Activated CD4-positive, alpha-beta T cell treated with anti-CD3 and anti-CD28 coated beads, Interleukin-2, amount 10 ng/mL, durations not matched to agents 7 days and 5 days (primary cell): Measurements from ENCODE around the gene PSMB9. TPM values are rescaled to one million over a fixed set of nuclear protein-coding genes. Genes with fewer than 3 reads are reported as not detected.

ENCODE experiments used
- CTCF ChIA-PET: fragments of 350-600 bp; sonication (Branson Sonifier 250); formaldehyde crosslinking; loops from one replicate; lab custom pipeline; 2021; ENCODE audit warnings: antibody characterized with exemption; lab: Charles Lee
- POLR2A ChIA-PET: fragments of 350-600 bp; sonication (Branson Sonifier 250); formaldehyde crosslinking; loops from one replicate; lab custom pipeline; 2021; ENCODE audit warnings: antibody characterized with exemption; lab: Charles Lee
- DNase-seq: peaks from one replicate; pipeline ENCODE4 v3.0.0-alpha.2; 2020
- H3K27ac Mint-ChIP-seq: one replicate; pipeline ENCODE4 v1.8.0; 2021; ENCODE audit warnings: mild to moderate bottlenecking, moderate library complexity, mixed read lengths
- H3K27me3 Mint-ChIP-seq: one replicate; pipeline ENCODE4 v1.8.0; 2021; ENCODE audit warnings: mixed read lengths
- H3K36me3 Mint-ChIP-seq: one replicate; pipeline ENCODE4 v1.8.0; 2021; ENCODE audit warnings: low read depth, mixed read lengths
- H3K4me1 Mint-ChIP-seq: one replicate; pipeline ENCODE4 v1.8.0; 2021; ENCODE audit warnings: mixed read lengths
- H3K4me3 Mint-ChIP-seq: one replicate; pipeline ENCODE4 v1.8.0; 2021; ENCODE audit warnings: mild to moderate bottlenecking, moderate library complexity, mixed read lengths
- H3K9me3 Mint-ChIP-seq: one replicate; pipeline ENCODE4 v1.8.0; 2021; ENCODE audit warnings: mixed read lengths
- total RNA-seq, 2 experiments: library from RNA; stranded (reverse); gene quantifications; one replicate each; pipeline ENCODE4 v1.2.3, GENCODE V29; 2021

PSMB9 gene
- total RNA-seq, 2 experiments from 2014 or later = 329 to 391 TPM

GRCh38 chr6:32829495-32829894 lies 24.5 kb upstream of the PSMB9 start:
- CTCF ChIA-PET = interaction anchor here (2.6 to 4.8 kb wide), 2 partner anchors 9 to 39 kb away, joined by 11 to 39 read pairs; partner anchors contain the start of gene TAP2
- Mint-ChIP-seq H3K4me3 (no peak overlapping the region), H3K27ac (no peak overlapping the region), H3K27me3 (no peaks in the 10 kb centered on the region), H3K36me3 (peaks cover 71% of the 10 kb centered on the region), H3K4me1 (peaks cover 60% of the 10 kb centered on the region), H3K9me3 (no peaks in the 10 kb centered on the region)
- POLR2A ChIA-PET = interaction anchor here (0.5 kb wide), 1 partner anchor 103 kb away, joined by 4 read pairs; no protein-coding TSS in a partner anchor
- no peak for DNase-seq

DNA sequence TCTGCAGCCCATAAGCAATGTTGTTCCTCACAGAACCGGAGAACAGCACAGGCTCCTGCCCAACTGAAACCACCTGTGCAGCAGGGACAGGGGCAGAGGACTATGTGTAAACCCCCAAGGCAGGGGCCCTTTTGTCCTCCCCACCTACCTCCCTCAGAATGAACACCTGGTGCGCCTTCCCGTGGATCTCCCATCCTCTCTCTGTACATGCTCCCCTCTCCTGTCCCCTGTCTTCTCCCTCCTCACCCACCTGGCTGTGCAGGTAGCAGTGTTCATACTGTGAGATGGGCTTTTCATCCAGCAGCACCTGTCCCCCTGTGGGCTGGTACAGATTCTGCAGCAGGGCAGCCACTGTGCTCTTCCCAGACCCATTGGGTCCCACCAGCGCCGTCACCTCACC lies 24.0 kb upstream of the PSMB9 start:
- ChIA-PET POLR2A (no interaction called here), CTCF (interaction anchor here (4.8 kb wide), 1 partner anchor 9 kb away, joined by 39 read pairs; the partner anchor contains the start of gene TAP2)
- no peak overlapping the region for H3K4me3 Mint-ChIP-seq
- no peaks in the 10 kb centered on the region for H3K27me3 Mint-ChIP-seq
- peak overlapping the region; percentile 2 for H3K27ac Mint-ChIP-seq
- DNase-seq = no peak
- H3K36me3 Mint-ChIP-seq = peaks cover 76% of the 10 kb centered on the region
- peaks cover 65% of the 10 kb centered on the region for H3K4me1 Mint-ChIP-seq
- no peaks in the 10 kb centered on the region for H3K9me3 Mint-ChIP-seq

DNA sequence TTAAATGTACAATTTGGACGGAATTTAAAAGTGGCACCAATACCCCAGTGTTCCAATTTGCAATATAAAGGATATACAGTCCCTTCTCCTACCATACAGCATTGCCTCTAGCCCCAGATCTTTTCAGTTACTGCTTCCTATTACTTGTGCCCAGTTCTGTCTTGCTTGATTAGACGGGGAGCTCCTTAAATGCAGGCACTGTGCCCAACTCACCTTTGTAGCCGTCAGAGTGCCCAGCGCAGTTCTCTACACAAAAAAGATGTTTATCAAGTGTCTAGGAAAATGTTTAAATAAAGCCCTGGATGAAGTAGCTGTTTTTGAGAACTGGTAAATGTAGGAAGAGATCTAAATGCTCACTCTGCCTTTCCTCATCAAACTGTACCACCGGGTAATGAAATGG lies 23.1 kb upstream of the PSMB9 start:
- DNase-seq = no peak
- Mint-ChIP-seq H3K4me1 (peaks cover 74% of the 10 kb centered on the region), H3K27ac (peak overlapping the region; percentile 21), H3K36me3 (peaks cover 84% of the 10 kb centered on the region), H3K4me3 (no peak overlapping the region), H3K27me3 (no peaks in the 10 kb centered on the region), H3K9me3 (no peaks in the 10 kb centered on the region)
- ChIA-PET POLR2A (no interaction called here), CTCF (no interaction called here)

DNA sequence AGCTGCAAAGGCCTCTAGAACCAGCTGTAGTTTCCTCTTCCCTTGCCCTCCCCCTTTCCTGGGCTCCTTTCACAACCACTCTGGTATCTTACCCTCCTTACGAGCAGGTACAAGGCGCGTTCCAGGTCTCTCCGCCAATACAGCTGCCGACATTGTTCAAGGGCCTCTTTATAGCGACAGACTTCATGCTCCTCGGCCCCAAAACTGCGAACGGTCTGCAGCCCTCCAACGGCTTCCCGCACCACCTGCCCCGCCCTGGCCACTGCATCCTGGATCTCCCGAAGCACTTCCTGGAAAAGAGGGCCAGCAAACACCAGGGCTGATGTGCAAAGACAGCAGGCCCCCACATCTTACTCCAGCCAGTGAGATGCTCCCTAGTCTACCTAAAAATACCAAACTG lies 21.5 kb upstream of the PSMB9 start:
- H3K4me1 Mint-ChIP-seq = peaks cover 80% of the 10 kb centered on the region
- CTCF ChIA-PET = interaction anchor here (1.1 kb wide), 1 partner anchor 37 kb away, joined by 3 read pairs; no protein-coding TSS in a partner anchor
- no peak for DNase-seq
- no peaks in the 10 kb centered on the region for H3K27me3 Mint-ChIP-seq
- POLR2A ChIA-PET = no interaction called here
- no peaks in the 10 kb centered on the region for H3K9me3 Mint-ChIP-seq
- H3K4me3 Mint-ChIP-seq = no peak overlapping the region
- peaks cover 96% of the 10 kb centered on the region for H3K36me3 Mint-ChIP-seq
- no peak overlapping the region for H3K27ac Mint-ChIP-seq

- Mint-ChIP-seq H3K4me1 (peaks cover 74% of the 10 kb centered on the region), H3K27me3 (no peaks in the 10 kb centered on the region), H3K27ac (no peak overlapping the region), H3K4me3 (no peak overlapping the region), H3K9me3 (no peaks in the 10 kb centered on the region), H3K36me3 (peaks cover 88% of the 10 kb centered on the region)
- ChIA-PET POLR2A (interaction anchor here (0.7 kb wide), 1 partner anchor 21 kb away, joined by 3 read pairs; the partner anchor contains the start of gene PSMB9), CTCF (interaction anchor here (2.0 kb wide), 1 partner anchor 35 kb away, joined by 5 read pairs; no protein-coding TSS in a partner anchor)
- no peak for DNase-seq
Measured at GRCh38 chr6:32833664-32834063, 20.3 kb upstream of the PSMB9 start.

DNA sequence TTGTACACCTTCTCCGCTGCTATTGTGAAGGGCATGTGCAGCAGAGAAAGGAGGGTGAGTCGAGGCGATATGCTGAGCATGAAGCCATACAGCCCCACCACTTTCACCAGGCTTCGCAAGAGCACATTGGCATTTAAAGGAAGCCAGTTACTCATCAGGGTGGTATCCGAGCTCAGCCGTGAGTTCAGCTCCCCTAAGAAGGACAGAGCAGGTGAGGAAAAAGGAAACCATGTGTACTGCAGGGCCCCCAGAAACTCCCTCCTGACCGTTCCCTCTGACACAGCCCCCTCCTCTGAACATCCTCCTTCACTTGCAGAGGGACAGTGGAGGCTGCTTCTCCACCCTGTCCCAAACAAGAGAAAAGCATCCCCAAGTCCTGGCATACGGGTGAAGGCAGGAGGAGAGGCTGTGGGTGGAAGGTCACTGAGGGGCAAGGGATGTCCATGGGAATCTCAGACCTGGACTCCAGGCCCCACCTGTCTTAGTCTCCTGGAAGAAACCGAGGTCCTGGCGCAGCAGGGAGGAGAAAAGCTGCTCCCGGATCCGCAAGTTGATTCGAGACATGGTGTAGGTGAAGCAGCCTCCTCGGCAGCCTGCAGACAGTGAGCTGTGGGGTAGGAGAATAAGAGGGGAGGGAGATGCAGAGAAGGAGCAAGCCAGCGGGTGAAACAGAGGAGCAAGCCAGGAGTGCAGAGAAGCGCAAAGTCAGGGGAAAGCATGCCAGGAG lies 18.7 kb upstream of the PSMB9 start:
- no peaks in the 10 kb centered on the region for H3K9me3 Mint-ChIP-seq
- ChIA-PET CTCF (interaction anchor here (0.8 to 2.0 kb wide), 5 partner anchors 16 to 118 kb away, joined by 4 to 5 read pairs (median 4); partner anchors contain the start of gene HLA-DMA), POLR2A (interaction anchor here (1.5 kb wide), 1 partner anchor 137 kb away, joined by 4 read pairs; no protein-coding TSS in a partner anchor)
- H3K4me3 Mint-ChIP-seq = peak overlapping the region; percentile 89
- DNase-seq = peak; percentile 4
- peaks cover 77% of the 10 kb centered on the region for H3K36me3 Mint-ChIP-seq
- H3K27ac Mint-ChIP-seq = peak overlapping the region; percentile 34
- peaks cover 82% of the 10 kb centered on the region for H3K4me1 Mint-ChIP-seq
- H3K27me3 Mint-ChIP-seq = no peaks in the 10 kb centered on the region

DNA sequence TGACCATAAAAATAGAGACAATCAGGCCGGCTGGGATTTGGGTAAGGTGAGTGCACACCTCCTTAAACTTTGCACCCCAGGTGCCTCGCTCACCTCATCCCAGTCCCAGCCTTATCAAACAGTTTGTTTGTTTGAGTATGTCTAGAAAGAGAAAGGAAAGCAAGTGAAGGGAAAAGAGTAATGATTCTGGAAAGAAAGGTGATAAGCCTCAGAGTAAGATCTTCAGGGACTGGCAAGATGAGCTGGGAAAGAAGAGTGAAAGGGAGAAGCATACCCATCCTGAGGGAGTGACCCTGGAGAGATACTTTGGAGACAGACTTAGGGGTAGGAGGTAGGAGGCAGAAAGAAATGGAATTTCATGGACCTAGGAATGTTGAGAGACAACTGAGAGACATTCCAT lies 17.1 kb upstream of the PSMB9 start:
- peak overlapping the region; percentile 100 for H3K27ac Mint-ChIP-seq
- H3K4me3 Mint-ChIP-seq = peak overlapping the region; percentile 89
- ChIA-PET CTCF (interaction anchor here (2.5 to 3.9 kb wide), 4 partner anchors 10 to 148 kb away, joined by 12 to 171 read pairs (median 58); partner anchors contain the start of genes PSMB9 and TAP1), POLR2A (no interaction called here)
- H3K27me3 Mint-ChIP-seq = no peaks in the 10 kb centered on the region
- DNase-seq = peak; percentile 1
- peaks cover 87% of the 10 kb centered on the region for H3K4me1 Mint-ChIP-seq
- H3K9me3 Mint-ChIP-seq = no peaks in the 10 kb centered on the region
- peaks cover 78% of the 10 kb centered on the region for H3K36me3 Mint-ChIP-seq

- ChIA-PET CTCF (interaction anchor here (0.7 to 3.9 kb wide), 21 partner anchors 9 to 427 kb away, joined by 3 to 171 read pairs (median 9); partner anchors contain the start of genes BRD2, HLA-DMA, PSMB9 and TAP1), POLR2A (interaction anchor here (0.6 to 3.6 kb wide), 6 partner anchors 15 to 134 kb away, joined by 4 to 37 read pairs (median 13); partner anchors contain the start of genes PSMB9 and TAP1)
- Mint-ChIP-seq H3K9me3 (no peaks in the 10 kb centered on the region), H3K4me1 (peaks cover 87% of the 10 kb centered on the region), H3K27ac (peak overlapping the region; percentile 100), H3K36me3 (peaks cover 78% of the 10 kb centered on the region), H3K27me3 (no peaks in the 10 kb centered on the region), H3K4me3 (peak overlapping the region; percentile 89)
- peak; percentile 6 for DNase-seq
Measured at GRCh38 chr6:32837651-32838113, 16.3 kb upstream of the PSMB9 start.

DNA sequence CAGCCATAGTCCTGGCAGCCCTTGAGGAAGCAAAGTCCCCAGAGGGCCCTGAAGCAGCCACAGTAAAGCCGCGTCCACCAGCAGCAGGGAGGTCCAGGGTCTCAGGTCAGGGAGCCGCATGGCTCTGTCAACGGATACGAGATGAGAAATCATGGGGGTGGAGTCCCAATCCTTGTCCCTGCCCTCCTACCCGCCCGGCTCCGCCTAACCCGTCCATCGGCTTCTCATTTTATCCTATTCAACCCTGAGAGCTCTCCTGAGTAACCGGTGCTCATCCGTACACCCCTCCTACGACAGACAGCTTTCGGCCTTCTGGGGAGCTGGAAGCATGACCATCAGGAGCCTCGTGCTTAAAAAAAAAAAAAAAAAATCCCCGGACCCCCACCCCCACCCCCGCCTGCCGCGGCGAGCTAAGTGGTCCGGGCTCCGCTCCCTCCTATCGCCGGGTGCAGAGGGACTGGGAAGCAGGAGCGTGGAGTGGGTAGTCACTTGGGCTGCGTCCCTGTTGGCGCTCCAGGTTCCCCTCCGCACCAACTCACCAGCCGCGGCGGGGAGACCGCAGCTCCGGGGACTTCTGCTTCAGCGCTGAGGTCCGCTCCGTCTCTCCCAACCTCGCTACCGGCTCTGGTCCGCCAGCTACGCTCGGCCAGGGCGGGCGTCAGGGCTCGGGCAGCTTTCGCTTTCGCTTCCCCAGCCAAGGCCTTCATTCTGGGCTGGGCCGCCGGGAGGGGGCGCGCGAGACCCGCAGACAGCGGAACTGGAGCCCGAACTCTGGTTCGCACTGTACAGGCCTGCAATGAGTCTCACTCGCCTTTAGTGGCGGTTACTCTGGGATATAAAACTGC lies 15.7 kb upstream of the PSMB9 start, which contains the start of gene TAP2:
Gene TAP2, minus strand, starts transcription at position 626 of the 845 bp plus-strand sequence. Its CDS starts 506 bp downstream, at position 120.
- POLR2A ChIA-PET = interaction anchor here (0.6 to 3.6 kb wide), 9 partner anchors 13 to 133 kb away, joined by 3 to 37 read pairs (median 5); partner anchors contain the start of genes PSMB9 and TAP1
- Mint-ChIP-seq H3K36me3 (peaks cover 78% of the 10 kb centered on the region), H3K27me3 (no peaks in the 10 kb centered on the region), H3K4me3 (peak within 1 kb of the TSS; percentile 89), H3K9me3 (no peaks in the 10 kb centered on the region), H3K4me1 (peaks cover 84% of the 10 kb centered on the region), H3K27ac (peak within 1 kb of the TSS; percentile 100)
- CTCF ChIA-PET = interaction anchor here (0.5 to 3.9 kb wide), 49 partner anchors 9 to 1195 kb away, joined by 3 to 171 read pairs (median 4); partner anchors contain the start of genes B3GALT4, BRD2, HLA-DMA and PFDN6
- DNase-seq = peak; percentile 97

DNA sequence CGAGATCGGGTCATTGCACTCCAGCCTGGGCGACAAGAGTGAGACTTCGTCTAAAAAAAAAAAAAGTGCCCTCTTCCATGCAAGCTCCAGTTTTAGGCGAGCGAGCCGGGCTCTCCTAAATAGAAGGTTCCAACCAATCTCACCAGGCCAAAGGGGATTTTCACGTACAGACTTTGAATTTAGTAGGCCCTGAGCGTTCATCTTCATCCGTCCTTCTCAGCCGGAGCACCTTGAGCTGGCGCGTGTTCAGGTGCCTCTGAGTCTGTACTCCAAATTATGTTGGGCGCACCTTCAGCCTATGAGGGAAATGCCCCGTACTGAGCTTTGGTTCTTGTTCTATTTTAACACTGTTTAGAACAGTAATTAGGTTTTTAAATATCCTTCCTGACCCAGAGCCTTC lies 14.6 kb upstream of the PSMB9 start:
- no peaks in the 10 kb centered on the region for H3K9me3 Mint-ChIP-seq
- H3K36me3 Mint-ChIP-seq = peaks cover 78% of the 10 kb centered on the region
- no peak overlapping the region for H3K4me3 Mint-ChIP-seq
- peak overlapping the region; percentile 100 for H3K27ac Mint-ChIP-seq
- no peak for DNase-seq
- H3K27me3 Mint-ChIP-seq = no peaks in the 10 kb centered on the region
- H3K4me1 Mint-ChIP-seq = peaks cover 74% of the 10 kb centered on the region
- ChIA-PET CTCF (interaction anchor here (0.6 to 3.9 kb wide), 24 partner anchors 8 to 408 kb away, joined by 3 to 171 read pairs (median 9); partner anchors contain the start of genes BRD2, HLA-DMA, PSMB9 and TAP1), POLR2A (interaction anchor here (1.0 to 3.6 kb wide), 5 partner anchors 14 to 132 kb away, joined by 4 to 37 read pairs (median 19); partner anchors contain the start of genes PSMB9 and TAP1)

- peaks cover 67% of the 10 kb centered on the region for H3K4me1 Mint-ChIP-seq
- ChIA-PET POLR2A (interaction anchor here (1.0 to 3.6 kb wide), 3 partner anchors 13 to 131 kb away, joined by 3 to 19 read pairs (median 4); partner anchors contain the start of genes PSMB9 and TAP1), CTCF (interaction anchor here (0.8 to 7.1 kb wide), 3 partner anchors 15 to 131 kb away, joined by 3 to 88 read pairs (median 4); partner anchors contain the start of genes PSMB9 and TAP1)
- H3K36me3 Mint-ChIP-seq = peaks cover 77% of the 10 kb centered on the region
- no peaks in the 10 kb centered on the region for H3K27me3 Mint-ChIP-seq
- H3K9me3 Mint-ChIP-seq = no peaks in the 10 kb centered on the region
- H3K27ac Mint-ChIP-seq = peak overlapping the region; percentile 100
- peak overlapping the region; percentile 99 for H3K4me3 Mint-ChIP-seq
- peak; percentile 70 for DNase-seq
Measured at GRCh38 chr6:32840604-32841246, 13.3 kb upstream of the PSMB9 start.
